ENCODE results near the gene KIF26B.

Gene KIF26B

GRCh38 chr1:245378311-245378722, 223.5 kb downstream of the KIF26B start:
- H3K27me3 ChIP-seq, result no peaks in the 10 kb centered on the region
- H3K4me3 ChIP-seq, result no peak overlapping the region
- H3K27ac ChIP-seq, result no peak overlapping the region
- H3K4me2 ChIP-seq, result peak overlapping the region in 8 of 11 experiments; percentile 11 to 53 (median 26); a peak in 8 of 22 replicates
- H4K20me1 ChIP-seq, result no peaks in the 10 kb centered on the region
- no peak for TF ChIP-seq Cebpa-rat (IDR thresholded peaks at IDR 0.05)
- H3K36me3 ChIP-seq, result no peaks in the 10 kb centered on the region
- no peak overlapping the region; a peak in 1 of 22 replicates for H3K9ac ChIP-seq
- peaks cover 0 to 13% (median 6%) of the 10 kb centered on the region in 10 experiments; a peak in 9 of 20 replicates for H3K4me1 ChIP-seq
- peaks cover 0 to 11% (median 5%) of the 10 kb centered on the region in 11 experiments; a peak in 16 of 22 replicates for H3K9me3 ChIP-seq (replicated peaks in 1 of 11)

GRCh38 chr1:245378745-245379144, 224.0 kb downstream of the KIF26B start:
- Histone ChIP-seq H3K27me3 (no peaks in the 10 kb centered on the region), H3K27ac (no peak overlapping the region), H3K36me3 (no peaks in the 10 kb centered on the region), H3K4me1 (peaks cover 0 to 13% (median 6%) of the 10 kb centered on the region in 10 experiments; a peak in 9 of 20 replicates), H3K4me3 (no peak overlapping the region), H3K4me2 (peak overlapping the region in 8 of 11 experiments; percentile 11 to 53 (median 26); a peak in 8 of 22 replicates), H4K20me1 (no peaks in the 10 kb centered on the region), H3K9ac (no peak overlapping the region; a peak in 1 of 22 replicates), H3K9me3 (replicated peaks in 1 of 11) (peaks cover 0 to 9% (median 5%) of the 10 kb centered on the region in 11 experiments; a peak in 10 of 22 replicates)
- TF ChIP-seq Cebpa-rat (IDR thresholded peaks at IDR 0.05), result no peak

- no peak for TF ChIP-seq Cebpa-rat (IDR thresholded peaks at IDR 0.05)
- no peaks in the 10 kb centered on the region for H3K27me3 ChIP-seq
- H3K4me2 ChIP-seq, result no peak overlapping the region
- peaks cover 0 to 13% (median 6%) of the 10 kb centered on the region in 10 experiments; a peak in 9 of 20 replicates for H3K4me1 ChIP-seq
- no peak overlapping the region for H3K4me3 ChIP-seq
- H3K9me3 ChIP-seq (replicated peaks in 1 of 11), result no peaks in the 10 kb centered on the region
- H4K20me1 ChIP-seq, result no peaks in the 10 kb centered on the region
- H3K9ac ChIP-seq, result no peak overlapping the region
- H3K36me3 ChIP-seq, result no peaks in the 10 kb centered on the region
- H3K27ac ChIP-seq, result no peak overlapping the region
Measured at GRCh38 chr1:245380790-245381535, 226.2 kb downstream of the KIF26B start.

GRCh38 chr1:245382981-245383380, 228.2 kb downstream of the KIF26B start:
- Histone ChIP-seq H3K36me3 (no peaks in the 10 kb centered on the region), H3K9me3 (replicated peaks in 1 of 11) (no peaks in the 10 kb centered on the region), H3K4me3 (no peak overlapping the region), H3K4me1 (peaks cover 0 to 9% (median 6%) of the 10 kb centered on the region in 10 experiments; a peak in 9 of 20 replicates), H3K27ac (no peak overlapping the region), H3K27me3 (no peaks in the 10 kb centered on the region), H3K9ac (no peak overlapping the region), H3K4me2 (no peak overlapping the region), H4K20me1 (no peaks in the 10 kb centered on the region)
- no peak for TF ChIP-seq Cebpa-rat (IDR thresholded peaks at IDR 0.05)

GRCh38 chr1:245383396-245384330, 228.9 kb downstream of the KIF26B start:
- Histone ChIP-seq H3K4me1 (peaks cover 0 to 2% (median under 1%) of the 10 kb centered on the region in 10 experiments; a peak in 8 of 20 replicates), H3K36me3 (no peaks in the 10 kb centered on the region), H3K9me3 (replicated peaks in 1 of 11) (no peaks in the 10 kb centered on the region), H3K9ac (no peak overlapping the region), H3K27me3 (no peaks in the 10 kb centered on the region), H3K4me3 (no peak overlapping the region), H3K4me2 (no peak overlapping the region), H3K27ac (no peak overlapping the region), H4K20me1 (no peaks in the 10 kb centered on the region)
- TF ChIP-seq Cebpa-rat (IDR thresholded peaks at IDR 0.05), result no peak

- Histone ChIP-seq H3K27ac (no peak overlapping the region), H3K27me3 (no peaks in the 10 kb centered on the region)
Measured at GRCh38 chr1:245386297-245386971, 231.6 kb downstream of the KIF26B start.

GRCh38 chr1:245388687-245389086, 233.9 kb downstream of the KIF26B start:
- Histone ChIP-seq H3K27me3 (no peaks in the 10 kb centered on the region), H3K4me1 (no peaks in the 10 kb centered on the region), H3K4me2 (no peak overlapping the region), H3K9ac (no peak overlapping the region), H3K9me3 (replicated peaks in 1 of 11) (peaks cover 0 to 8% (median 0%) of the 10 kb centered on the region in 11 experiments; a peak in 2 of 22 replicates), H3K4me3 (no peak overlapping the region), H3K36me3 (no peaks in the 10 kb centered on the region), H4K20me1 (no peaks in the 10 kb centered on the region), H3K27ac (no peak overlapping the region)
- no peak for TF ChIP-seq Cebpa-rat (IDR thresholded peaks at IDR 0.05)

More at GRCh38 chr1:245386297-245386971, 231.6 kb downstream of the KIF26B start:
- no peaks in the 10 kb centered on the region for H3K9me3 ChIP-seq (replicated peaks in 1 of 11)
- no peaks in the 10 kb centered on the region for H3K4me1 ChIP-seq
- H3K4me2 ChIP-seq, result no peak overlapping the region
- H3K36me3 ChIP-seq, result no peaks in the 10 kb centered on the region
- H3K4me3 ChIP-seq, result no peak overlapping the region
- TF ChIP-seq Cebpa-rat (IDR thresholded peaks at IDR 0.05), result no peak
- no peaks in the 10 kb centered on the region for H4K20me1 ChIP-seq
- no peak overlapping the region for H3K9ac ChIP-seq

- no peak for TF ChIP-seq Cebpa-rat (IDR thresholded peaks at IDR 0.05)
- Histone ChIP-seq H3K9ac (no peak overlapping the region), H3K4me3 (no peak overlapping the region), H4K20me1 (no peaks in the 10 kb centered on the region), H3K4me1 (no peaks in the 10 kb centered on the region), H3K4me2 (no peak overlapping the region), H3K36me3 (no peaks in the 10 kb centered on the region), H3K27me3 (no peaks in the 10 kb centered on the region), H3K9me3 (replicated peaks in 1 of 11) (peaks cover 0 to 8% (median 0%) of the 10 kb centered on the region in 11 experiments; a peak in 2 of 22 replicates), H3K27ac (no peak overlapping the region)
Measured at GRCh38 chr1:245389873-245390272, 235.1 kb downstream of the KIF26B start.
